DOHH2 (cell line): ENCODE results near the gene MOV10.

Experiments
- EZH2phosphoT487 ChIP-seq: fragments of 200-600 bp; sonication (generic); IDR thresholded peaks from 2 replicates; pipeline ENCODE4 v1.6.1; 2017; ENCODE audit warnings: borderline replicate concordance, mild to moderate bottlenecking, antibody characterized with exemption, low read length, moderate library complexity, mixed read lengths
- TF ChIP-seq, protein P1 (sequence below): fragments of 200-600 bp; sonication (generic); IDR thresholded peaks from one replicate; pipeline ENCODE4 v1.5.1; 2014; ENCODE audit warnings: antibody characterized with exemption, mild to moderate bottlenecking, low read depth, low read length; ENCODE audit not compliant: poor library complexity, severe bottlenecking

DNA sequence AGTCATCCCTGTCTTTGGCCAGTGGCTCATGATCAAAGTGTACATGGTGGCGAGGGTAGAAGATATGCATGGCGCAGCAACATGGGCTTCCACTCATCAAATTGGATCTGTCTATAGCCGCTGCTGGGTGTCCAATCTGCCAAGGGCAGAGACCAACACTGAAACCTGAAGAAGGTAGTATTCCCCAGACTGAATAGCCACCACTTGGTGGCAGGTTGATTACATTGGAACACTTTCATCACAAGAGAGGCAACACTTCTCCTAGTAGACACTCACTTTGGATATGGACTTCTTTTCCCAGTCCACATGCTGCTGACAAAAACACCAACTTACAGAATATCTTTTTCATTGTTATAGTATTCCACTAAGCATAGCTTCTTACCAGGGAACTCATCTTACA, 63.1 kb downstream of the MOV10 start:
- TF ChIP-seq, protein P1, sequence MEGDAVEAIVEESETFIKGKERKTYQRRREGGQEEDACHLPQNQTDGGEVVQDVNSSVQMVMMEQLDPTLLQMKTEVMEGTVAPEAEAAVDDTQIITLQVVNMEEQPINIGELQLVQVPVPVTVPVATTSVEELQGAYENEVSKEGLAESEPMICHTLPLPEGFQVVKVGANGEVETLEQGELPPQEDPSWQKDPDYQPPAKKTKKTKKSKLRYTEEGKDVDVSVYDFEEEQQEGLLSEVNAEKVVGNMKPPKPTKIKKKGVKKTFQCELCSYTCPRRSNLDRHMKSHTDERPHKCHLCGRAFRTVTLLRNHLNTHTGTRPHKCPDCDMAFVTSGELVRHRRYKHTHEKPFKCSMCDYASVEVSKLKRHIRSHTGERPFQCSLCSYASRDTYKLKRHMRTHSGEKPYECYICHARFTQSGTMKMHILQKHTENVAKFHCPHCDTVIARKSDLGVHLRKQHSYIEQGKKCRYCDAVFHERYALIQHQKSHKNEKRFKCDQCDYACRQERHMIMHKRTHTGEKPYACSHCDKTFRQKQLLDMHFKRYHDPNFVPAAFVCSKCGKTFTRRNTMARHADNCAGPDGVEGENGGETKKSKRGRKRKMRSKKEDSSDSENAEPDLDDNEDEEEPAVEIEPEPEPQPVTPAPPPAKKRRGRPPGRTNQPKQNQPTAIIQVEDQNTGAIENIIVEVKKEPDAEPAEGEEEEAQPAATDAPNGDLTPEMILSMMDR, result no peak
- no peak for TF ChIP-seq EZH2phosphoT487
